Kidney tubule cell (primary cell): ENCODE data around the gene MUC6.

Source experiments
- DNase-seq: peaks from one replicate; pipeline ENCODE4 v3.0.0-alpha.2; 2018; ENCODE audit warnings: low spot score

The MUC6 gene

DNA sequence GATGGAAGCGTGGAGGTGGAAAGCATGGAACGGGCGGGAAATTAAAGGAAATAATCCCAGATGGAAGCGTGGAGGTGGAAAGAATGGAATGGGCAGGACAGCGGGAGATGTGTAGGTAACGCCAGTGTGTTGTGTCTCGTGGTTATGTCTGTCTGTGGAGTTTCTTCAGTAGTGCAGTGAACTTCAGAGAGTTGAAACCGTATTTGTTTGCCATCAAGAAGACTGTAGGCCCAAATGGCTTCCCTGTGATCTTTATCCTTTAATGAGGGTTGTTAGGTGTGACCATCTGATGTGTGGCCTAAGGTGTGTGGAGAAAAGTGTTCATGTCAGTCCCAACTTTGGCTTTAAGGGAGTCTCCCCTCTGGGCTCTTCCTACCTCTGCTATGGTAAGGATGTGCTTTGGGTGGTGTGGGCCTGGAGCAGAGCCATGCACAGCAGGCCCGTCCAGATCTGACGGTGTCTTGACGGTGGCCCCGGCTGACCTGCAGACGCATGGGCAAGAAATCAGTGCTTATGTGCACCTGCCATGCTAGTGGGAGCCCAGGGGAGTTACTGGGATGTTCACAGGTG is 71.2 kb downstream of the MUC6 start:
- no peak for DNase-seq

DNA sequence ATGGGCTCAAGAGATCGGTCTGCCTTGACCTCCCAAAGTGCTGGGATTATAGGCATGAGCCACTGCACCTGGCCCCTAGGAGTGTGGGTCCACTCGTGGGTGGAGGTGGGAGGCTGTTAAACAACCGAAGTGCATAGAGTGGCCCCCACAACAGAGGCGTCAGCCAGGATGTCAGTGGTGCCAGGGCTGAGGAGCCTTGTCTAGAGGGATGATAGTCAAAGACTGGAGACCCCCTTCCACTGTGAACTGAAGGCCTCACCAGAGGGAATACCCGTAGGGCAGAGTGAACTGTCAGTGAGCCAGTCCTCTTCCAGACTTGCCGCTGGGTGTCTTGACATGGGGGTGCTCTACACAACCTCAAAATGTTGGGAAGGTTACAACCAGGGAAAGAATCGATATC is 72.7 kb downstream of the MUC6 start:
- DNase-seq: no peak
